K562 (cell line): ENCODE measurements around the gene GFOD2. TPM values are rescaled to one million over a fixed set of nuclear protein-coding genes. Genes with fewer than 3 reads are reported as not detected.

ENCODE experiments used
- ATAC-seq: fragments of 200-7000 bp; cut with Tn5 transposase; 3 replicates; pipeline ENCODE4 v1.9.1; 2020; ENCODE audit warnings: moderate library complexity
- BruUV-seq: library from RNA; stranded (reverse); fragments of 400-500 nt; replicated peaks from 2 replicates; lab custom pipeline; 2021; lab: Mats Ljungman, UMichigan
- CTCF ChIA-PET: fragments of 300-600 bp; formaldehyde crosslinking; extraction: SDS; loops from one replicate; lab custom pipeline; 2021; ENCODE audit warnings: low intra/inter-chr PET ratio; lab: Yijun Ruan, JAX
- POLR2A ChIA-PET: fragments of 300-600, 350-650 bp; sonication (Branson Sonifier 250); formaldehyde crosslinking; extraction: SDS; loops from one replicate; lab custom pipeline; 2021; ENCODE audit warnings: antibody characterized with exemption, inconsistent platforms; lab: Yijun Ruan, JAX
- DNase-seq, 4 experiments: peaks; one replicate each; pipeline versions ENCODE4 v3.0.0 to v3.0.0-alpha.2; 2011 to 2018; ENCODE audit warnings: low spot score in 3 of 4, mixed read lengths in 3 of 4; ENCODE audit errors: extremely low read depth in 1 of 4
- FAIRE-seq: peaks from 2 replicates; lab custom pipeline; 2011; peaks lifted over from hg19 to GRCh38; lab: Jason Lieb, UNC
- H2AFZ ChIP-seq: 2 replicates; pipeline ENCODE4 v1.6.0; 2011; ENCODE audit warnings: low read depth, low read length, control low read depth, inconsistent platforms
- H3K27ac ChIP-seq: fragments of 200-600 bp; 3 replicates; pipeline ENCODE4 v1.8.0; 2011; ENCODE audit warnings: low read depth, mild to moderate bottlenecking, control low read depth, inconsistent platforms, low read length, moderate library complexity, mixed read lengths; ENCODE audit errors: extremely low read depth
- H3K27me3 ChIP-seq, 2 experiments: fragments of 300-600 bp in 1 of 2; 2 replicates in 1 of 2; 3 replicates in 1 of 2; pipeline versions ENCODE4 v1.6.0 to v1.8.0; 2011; ENCODE audit warnings: inconsistent platforms in 2 of 2, low read length in 2 of 2, mild to moderate bottlenecking in 1 of 2, mixed read lengths in 1 of 2, moderate library complexity in 1 of 2; ENCODE audit not compliant: control insufficient read depth in 2 of 2, insufficient read depth in 2 of 2
- H3K36me3 ChIP-seq: fragments of 300-600 bp; 3 replicates; pipeline ENCODE4 v1.8.0; 2011; ENCODE audit warnings: mild to moderate bottlenecking, low read length, inconsistent platforms; ENCODE audit not compliant: control insufficient read depth, insufficient read depth
- H3K4me1 ChIP-seq, 2 experiments: fragments of 200-600 bp in 1 of 2; replicated peaks in 1 of 2; 2 replicates in 1 of 2; 3 replicates in 1 of 2; pipeline versions ENCODE4 v1.5.1 to v1.8.0; 2011; ENCODE audit warnings: inconsistent platforms in 2 of 2, low read length in 2 of 2, mild to moderate bottlenecking in 1 of 2, mixed read lengths in 1 of 2, moderate library complexity in 1 of 2; ENCODE audit not compliant: control insufficient read depth in 2 of 2, insufficient read depth in 2 of 2
- H3K4me2 ChIP-seq: 2 replicates; pipeline ENCODE4 v1.6.1; 2011; ENCODE audit warnings: low read length, control low read depth, inconsistent platforms, mixed read lengths; ENCODE audit not compliant: insufficient read depth
- H3K4me3 ChIP-seq: fragments of 200-600 bp; sonication (generic), shearing (Covaris generic); 2 replicates; pipeline ENCODE4 v1.5.1; 2016; ENCODE audit warnings: control low read depth, inconsistent platforms
- H3K79me2 ChIP-seq: fragments of 200-600 bp; 3 replicates; pipeline ENCODE4 v1.8.0; 2011; ENCODE audit warnings: low read length, inconsistent platforms; ENCODE audit not compliant: control insufficient read depth, insufficient read depth
- H3K9ac ChIP-seq, 2 experiments: 2 replicates each; pipeline versions ENCODE4 v1.6.0 to v1.6.1; 2011; ENCODE audit warnings: low read depth in 2 of 2, low read length in 2 of 2, control low read depth in 1 of 2, inconsistent platforms in 1 of 2, mild to moderate bottlenecking in 1 of 2, mixed read lengths in 1 of 2; ENCODE audit not compliant: insufficient read depth in 1 of 2
- H3K9me1 ChIP-seq: one replicate; pipeline ENCODE4 v1.6.0; 2011; ENCODE audit warnings: inconsistent platforms, mild to moderate bottlenecking, low read length, moderate library complexity; ENCODE audit not compliant: control insufficient read depth, insufficient read depth
- H3K9me3 ChIP-seq: replicated peaks from 2 replicates; pipeline ENCODE4 v1.5.1; 2011; ENCODE audit warnings: low read depth, low read length, inconsistent platforms; ENCODE audit not compliant: control insufficient read depth, insufficient read depth
- H4K20me1 ChIP-seq: replicated peaks from 2 replicates; pipeline ENCODE4 v1.6.1; 2011; ENCODE audit warnings: low read length, inconsistent platforms, mixed read lengths; ENCODE audit not compliant: control insufficient read depth, insufficient read depth
- HNRNPH1 ChIP-seq: fragments of 200-400 bp; formaldehyde crosslinking; optimal IDR thresholded peaks from 2 replicates; pipeline ENCODE3; 2017; ENCODE audit warnings: low read depth, mild to moderate bottlenecking, low read length, moderate library complexity
- LARP7 ChIP-seq: fragments of 450-650 bp; IDR thresholded peaks from 2 replicates; pipeline ENCODE4 v1.6.1; 2016
- MCM3 ChIP-seq: fragments of 450-650 bp; IDR thresholded peaks from 2 replicates; pipeline ENCODE4 v1.6.1; 2016
- MTA2 ChIP-seq: fragments of 450-650 bp; IDR thresholded peaks from 2 replicates; pipeline ENCODE4 v1.6.1; 2016; ENCODE audit warnings: low read depth
- PTBP1 ChIP-seq: fragments of 200-400 bp; formaldehyde crosslinking; IDR thresholded peaks from 2 replicates; pipeline ENCODE4 v1.6.1; 2017; ENCODE audit warnings: low read depth, low read length
- SMAD3 ChIP-seq: fragments of 450-650 bp; formaldehyde crosslinking; conservative IDR thresholded peaks from 2 replicates; pipeline ENCODE4 v1.4.0; 2020; ENCODE audit warnings: mild to moderate bottlenecking
- SPI1 ChIP-seq: IDR thresholded peaks from 2 replicates; pipeline ENCODE4 v1.6.1; 2011; ENCODE audit warnings: low read depth, low read length, control low read depth, borderline replicate concordance
- SRF ChIP-seq, 2 experiments: fragments of 250-450, 450-650 bp in 1 of 2; sonication (Bioruptor Pico) in 1 of 2; sonication (generic) in 1 of 2; formaldehyde crosslinking; IDR thresholded peaks; 2 replicates each; pipeline versions ENCODE4 v1.5.0 to v1.5.1; 2020 to 2022; ENCODE audit warnings: mild to moderate bottlenecking in 1 of 2, missing genetic modification reagents in 1 of 2
- TGIF2 ChIP-seq: sonication (generic); formaldehyde crosslinking; IDR thresholded peaks from 2 replicates; pipeline ENCODE4 v1.8.1; 2022; ENCODE audit warnings: mild to moderate bottlenecking, missing genetic modification reagents, moderate library complexity
- ZFX ChIP-seq: sonication (generic); formaldehyde crosslinking; IDR thresholded peaks from 2 replicates; pipeline ENCODE4 v1.8.0; 2022; ENCODE audit warnings: mild to moderate bottlenecking, missing genetic modification reagents, moderate library complexity
- ZNF384 ChIP-seq: IDR thresholded peaks from 2 replicates; pipeline ENCODE4 v1.6.1; 2012; ENCODE audit warnings: low read depth, low read length, improper control_type of control experiment
- WGBS: fragments of 100-300 bp; shearing (Covaris generic); methylation state at CpG from one replicate; pipeline ENCODE4 v1.1.6; 2016; ENCODE audit warnings: low coverage, mixed read lengths; ENCODE audit not compliant: insufficient coverage; ENCODE audit errors: missing lambda C conversion rate; 5-methylcytosine and 5-hydroxymethylcytosine counted together
- in situ Hi-C: fragments of 300-500 bp; cut with MboI; formaldehyde crosslinking; loops from 4 replicates; pipeline ENCODE4 v1.15.0; 2018; ENCODE audit warnings: inconsistent platforms, mixed read lengths
- intact Hi-C: fragments of 100-400 bp; cut with micrococcal nuclease; formaldehyde crosslinking; loops from 2 replicates; pipeline ENCODE4 v1.14.2; 2022
- polyA plus RNA-seq, 8 experiments: library from polyadenylated mRNA; depleted of rRNA in 4 of 8; stranded (reverse) in 5 of 8; unstranded in 3 of 8; fragments of >200 nt; fragmentation: Nextera tagmentation in 2 of 8; fragmentation: Illumina TruSeq in 1 of 8; extraction: Ambion mirVana in 2 of 8; extraction: Trizol in 1 of 8; gene quantifications; 2 replicates each; pipeline versions ENCODE4 v1.2.1 to v1.2.3, GENCODE V29; 2011 to 2014; ENCODE audit warnings: inconsistent platforms in 1 of 8, missing spikeins in 1 of 8
- total RNA-seq, 7 experiments: library from RNA; depleted of rRNA in 6 of 7; stranded (reverse); fragments of >200 nt in 6 of 7; fragmentation: Illumina TruSeq in 2 of 7; extraction: Trizol in 2 of 7; gene quantifications; 2 replicates each; pipeline versions ENCODE4 v1.2.1 to v1.2.3, GENCODE V29; 2011 to 2021; ENCODE audit warnings: low replicate concordance in 1 of 7
- TF ChIP-seq, protein P1 (sequence below): fragments of 450-650 bp; formaldehyde crosslinking; IDR thresholded peaks from 2 replicates; pipeline ENCODE4 v1.4.0; 2022; ENCODE audit warnings: missing genetic modification characterization
- TF ChIP-seq, protein P2 (sequence below): sonication (generic); formaldehyde crosslinking; IDR thresholded peaks from 2 replicates; pipeline ENCODE4 v1.8.1; 2022; ENCODE audit warnings: missing genetic modification reagents
- TF ChIP-seq, protein P3 (sequence below): fragments of 250-450 bp; sonication (Bioruptor Pico); IDR thresholded peaks from 2 replicates; pipeline ENCODE4 v1.9.0; 2021; ENCODE audit warnings: mild to moderate bottlenecking, inconsistent platforms
- TF ChIP-seq, protein P4 (sequence below): fragments of 250-450 bp; sonication (Bioruptor Pico); IDR thresholded peaks from 2 replicates; pipeline ENCODE4 v1.4.0; 2020; ENCODE audit warnings: borderline replicate concordance

Gene GFOD2
- total and polyA plus RNA-seq, 9 of the 15 experiments (the other 6 are each of a cell fraction or from before 2014, with no cell fraction given) = 1.9 to 15.8 (median 11.1) TPM

DNA sequence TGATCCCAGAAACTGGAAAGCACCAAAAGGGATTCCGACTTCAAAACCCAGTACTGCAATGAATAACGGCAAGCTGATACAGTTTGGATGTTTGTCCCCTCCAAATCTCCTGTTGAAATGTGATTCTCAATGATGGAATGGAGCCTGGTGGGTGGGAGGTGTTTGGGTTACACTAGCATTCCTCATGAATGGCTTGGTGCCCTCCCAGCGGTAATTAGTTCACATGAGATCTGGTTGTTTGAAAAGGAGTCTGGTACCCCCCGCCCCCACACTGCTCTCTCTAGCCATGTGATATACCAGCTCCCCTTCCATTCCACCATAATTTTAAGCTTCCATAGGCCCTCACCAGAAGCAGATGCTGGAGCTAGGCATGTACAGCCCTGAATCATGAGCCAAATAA lies 47.2 kb upstream of the GFOD2 start:
- intact Hi-C loops (no loop called here), in situ Hi-C loops (no loop called here)
- Histone ChIP-seq H4K20me1 (no peaks in the 10 kb centered on the region), H2AFZ (no peak overlapping the region), H3K36me3 (peaks cover 28% of the 10 kb centered on the region; the same call in 2 of the 3 replicates), H3K4me1 (peaks cover 4 to 9% of the 10 kb centered on the region in 2 experiments; a peak in 2 of 5 replicates), H3K9me1 (peaks cover 5% of the 10 kb centered on the region), H3K9me3 (no peaks in the 10 kb centered on the region), H3K4me2 (no peak overlapping the region), H3K9ac (no peak overlapping the region), H3K4me3 (no peak overlapping the region), H3K27ac (no peak overlapping the region), H3K27me3 (no peaks in the 10 kb centered on the region), H3K79me2 (no peaks in the 10 kb centered on the region; the same call in 2 of the 3 replicates)
- DNase-seq (no peak), ATAC-seq (no peak), FAIRE-seq (no peak)
- CTCF ChIA-PET = no interaction called here
- POLR2A ChIA-PET = interaction anchor here (0.6 to 2.4 kb wide), 7 partner anchors 8 to 114 kb away, joined by 3 to 8 read pairs (median 5); partner anchors contain the start of gene GFOD2
- no TSS peak for BruUV-seq
- WGBS = 86% methylated on average over 4 of the region's 4 CpGs
- TF ChIP-seq LARP7 (no peak), ZNF384 (no peak), SMAD3 (CRISPR knock-in tag) (no peak), MCM3 (no peak), SPI1 (no peak), MTA2 (no peak), ZFX (no peak), HNRNPH1 (no peak), TGIF2 (no peak), PTBP1 (no peak), SRF (CRISPR knock-in tag; IDR thresholded peaks at IDR 0.05) (no peak)
- TF ChIP-seq, protein P1, sequence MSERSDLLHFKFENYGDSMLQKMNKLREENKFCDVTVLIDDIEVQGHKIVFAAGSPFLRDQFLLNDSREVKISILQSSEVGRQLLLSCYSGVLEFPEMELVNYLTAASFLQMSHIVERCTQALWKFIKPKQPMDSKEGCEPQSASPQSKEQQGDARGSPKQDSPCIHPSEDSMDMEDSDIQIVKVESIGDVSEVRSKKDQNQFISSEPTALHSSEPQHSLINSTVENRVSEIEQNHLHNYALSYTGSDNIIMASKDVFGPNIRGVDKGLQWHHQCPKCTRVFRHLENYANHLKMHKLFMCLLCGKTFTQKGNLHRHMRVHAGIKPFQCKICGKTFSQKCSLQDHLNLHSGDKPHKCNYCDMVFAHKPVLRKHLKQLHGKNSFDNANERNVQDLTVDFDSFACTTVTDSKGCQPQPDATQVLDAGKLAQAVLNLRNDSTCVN (CRISPR knock-in tag) = no peak
- TF ChIP-seq, protein P2, sequence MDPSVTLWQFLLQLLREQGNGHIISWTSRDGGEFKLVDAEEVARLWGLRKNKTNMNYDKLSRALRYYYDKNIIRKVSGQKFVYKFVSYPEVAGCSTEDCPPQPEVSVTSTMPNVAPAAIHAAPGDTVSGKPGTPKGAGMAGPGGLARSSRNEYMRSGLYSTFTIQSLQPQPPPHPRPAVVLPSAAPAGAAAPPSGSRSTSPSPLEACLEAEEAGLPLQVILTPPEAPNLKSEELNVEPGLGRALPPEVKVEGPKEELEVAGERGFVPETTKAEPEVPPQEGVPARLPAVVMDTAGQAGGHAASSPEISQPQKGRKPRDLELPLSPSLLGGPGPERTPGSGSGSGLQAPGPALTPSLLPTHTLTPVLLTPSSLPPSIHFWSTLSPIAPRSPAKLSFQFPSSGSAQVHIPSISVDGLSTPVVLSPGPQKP (CRISPR knock-in tag) = no peak
- TF ChIP-seq, protein P3, sequence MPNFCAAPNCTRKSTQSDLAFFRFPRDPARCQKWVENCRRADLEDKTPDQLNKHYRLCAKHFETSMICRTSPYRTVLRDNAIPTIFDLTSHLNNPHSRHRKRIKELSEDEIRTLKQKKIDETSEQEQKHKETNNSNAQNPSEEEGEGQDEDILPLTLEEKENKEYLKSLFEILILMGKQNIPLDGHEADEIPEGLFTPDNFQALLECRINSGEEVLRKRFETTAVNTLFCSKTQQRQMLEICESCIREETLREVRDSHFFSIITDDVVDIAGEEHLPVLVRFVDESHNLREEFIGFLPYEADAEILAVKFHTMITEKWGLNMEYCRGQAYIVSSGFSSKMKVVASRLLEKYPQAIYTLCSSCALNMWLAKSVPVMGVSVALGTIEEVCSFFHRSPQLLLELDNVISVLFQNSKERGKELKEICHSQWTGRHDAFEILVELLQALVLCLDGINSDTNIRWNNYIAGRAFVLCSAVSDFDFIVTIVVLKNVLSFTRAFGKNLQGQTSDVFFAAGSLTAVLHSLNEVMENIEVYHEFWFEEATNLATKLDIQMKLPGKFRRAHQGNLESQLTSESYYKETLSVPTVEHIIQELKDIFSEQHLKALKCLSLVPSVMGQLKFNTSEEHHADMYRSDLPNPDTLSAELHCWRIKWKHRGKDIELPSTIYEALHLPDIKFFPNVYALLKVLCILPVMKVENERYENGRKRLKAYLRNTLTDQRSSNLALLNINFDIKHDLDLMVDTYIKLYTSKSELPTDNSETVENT (CRISPR knock-in tag) = no peak
- TF ChIP-seq, protein P4, sequence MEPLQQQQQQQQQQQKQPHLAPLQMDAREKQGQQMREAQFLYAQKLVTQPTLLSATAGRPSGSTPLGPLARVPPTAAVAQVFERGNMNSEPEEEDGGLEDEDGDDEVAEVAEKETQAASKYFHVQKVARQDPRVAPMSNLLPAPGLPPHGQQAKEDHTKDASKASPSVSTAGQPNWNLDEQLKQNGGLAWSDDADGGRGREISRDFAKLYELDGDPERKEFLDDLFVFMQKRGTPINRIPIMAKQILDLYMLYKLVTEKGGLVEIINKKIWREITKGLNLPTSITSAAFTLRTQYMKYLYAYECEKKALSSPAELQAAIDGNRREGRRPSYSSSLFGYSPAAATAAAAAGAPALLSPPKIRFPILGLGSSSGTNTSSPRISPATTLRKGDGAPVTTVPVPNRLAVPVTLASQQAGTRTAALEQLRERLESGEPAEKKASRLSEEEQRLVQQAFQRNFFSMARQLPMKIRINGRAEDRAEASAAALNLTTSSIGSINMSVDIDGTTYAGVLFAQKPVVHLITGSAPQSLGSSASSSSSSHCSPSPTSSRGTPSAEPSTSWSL (CRISPR knock-in tag) = no peak
